Astrocyte (in vitro differentiated cells and primary cell): ENCODE data around the gene TNIK. TPM values are rescaled to one million over a fixed set of nuclear protein-coding genes. Genes with fewer than 3 reads are reported as not detected.

Experiments
- DNase-seq: peaks from one replicate; pipeline ENCODE4 v3.0.0-alpha.2; 2010; ENCODE audit warnings: low read depth
- FAIRE-seq: peaks from 2 replicates; lab custom pipeline; 2011; peaks lifted over from hg19 to GRCh38; lab: Jason Lieb, UNC
- H2AFZ ChIP-seq: 2 replicates; pipeline ENCODE4 v1.6.0; 2012; ENCODE audit warnings: low read depth, low read length, inconsistent platforms
- H3K27ac ChIP-seq: 2 replicates; pipeline ENCODE4 v1.5.1; 2011; ENCODE audit warnings: low read depth, low read length, inconsistent platforms
- H3K27me3 ChIP-seq: 2 replicates; pipeline ENCODE4 v1.6.0; 2011; ENCODE audit warnings: low read length, inconsistent platforms; ENCODE audit not compliant: insufficient read depth
- H3K36me3 ChIP-seq: 2 replicates; pipeline ENCODE4 v1.5.1; 2011; ENCODE audit warnings: low read length, inconsistent platforms; ENCODE audit not compliant: insufficient read depth
- H3K4me1 ChIP-seq: 2 replicates; pipeline ENCODE4 v1.5.1; 2011; ENCODE audit warnings: low read length, inconsistent platforms; ENCODE audit not compliant: insufficient read depth
- H3K4me2 ChIP-seq: 2 replicates; pipeline ENCODE4 v1.6.0; 2012; ENCODE audit warnings: low read length, inconsistent platforms
- H3K4me3 ChIP-seq: 2 replicates; pipeline ENCODE4 v1.5.1; 2011; ENCODE audit warnings: low read depth, mild to moderate bottlenecking, low read length, inconsistent platforms; ENCODE audit not compliant: insufficient read depth
- H3K79me2 ChIP-seq: 2 replicates; pipeline ENCODE4 v1.6.0; 2012; ENCODE audit warnings: mild to moderate bottlenecking, low read length, inconsistent platforms; ENCODE audit not compliant: insufficient read depth
- H3K9ac ChIP-seq: 2 replicates; pipeline ENCODE4 v1.6.0; 2012; ENCODE audit warnings: mild to moderate bottlenecking, low read length, inconsistent platforms
- H3K9me3 ChIP-seq: 2 replicates; pipeline ENCODE4 v1.5.1; 2012; ENCODE audit warnings: low read depth, mild to moderate bottlenecking, low read length, inconsistent platforms; ENCODE audit not compliant: insufficient read depth
- H4K20me1 ChIP-seq: 2 replicates; pipeline ENCODE4 v1.6.0; 2012; ENCODE audit warnings: low read length, inconsistent platforms; ENCODE audit not compliant: insufficient read depth
- H3K27ac Mint-ChIP-seq: one replicate; pipeline ENCODE4 v1.8.0; 2021; ENCODE audit warnings: mild to moderate bottlenecking, mixed read lengths; ENCODE audit not compliant: unreplicated experiment
- H3K27me3 Mint-ChIP-seq: one replicate; pipeline ENCODE4 v1.8.0; 2021; ENCODE audit warnings: low read depth, mixed read lengths; ENCODE audit not compliant: unreplicated experiment
- H3K36me3 Mint-ChIP-seq: one replicate; pipeline ENCODE4 v1.8.0; 2021; ENCODE audit warnings: low read depth, mixed read lengths; ENCODE audit not compliant: unreplicated experiment
- H3K4me1 Mint-ChIP-seq: one replicate; pipeline ENCODE4 v1.8.0; 2021; ENCODE audit warnings: low read depth, mixed read lengths; ENCODE audit not compliant: unreplicated experiment
- H3K4me3 Mint-ChIP-seq: one replicate; pipeline ENCODE4 v1.8.0; 2021; ENCODE audit warnings: mild to moderate bottlenecking, moderate library complexity, mixed read lengths; ENCODE audit not compliant: unreplicated experiment
- H3K9me3 Mint-ChIP-seq: one replicate; pipeline ENCODE4 v1.8.0; 2021; ENCODE audit warnings: mild to moderate bottlenecking, mixed read lengths; ENCODE audit not compliant: unreplicated experiment
- CTCF ChIP-seq: IDR thresholded peaks from 2 replicates; pipeline ENCODE4 v1.5.1; 2011; ENCODE audit warnings: low read depth, mild to moderate bottlenecking, inconsistent platforms, low read length, moderate library complexity; ENCODE audit not compliant: insufficient read depth
- EZH2 ChIP-seq: IDR thresholded peaks from 2 replicates; pipeline ENCODE4 v1.6.1; 2012; ENCODE audit warnings: mild to moderate bottlenecking, low read length, inconsistent platforms; ENCODE audit not compliant: insufficient read depth
- total RNA-seq: library from RNA; stranded (reverse); gene quantifications from 2 replicates; pipeline ENCODE4 v1.2.1, GENCODE V29; 2021

TNIK gene
- total RNA-seq, 1 donor from 2014 or later, result 70.0 TPM

GRCh38 chr3:171363202-171363601, 97.0 kb downstream of the TNIK start:
- Mint-ChIP-seq H3K4me1 (peaks cover 16% of the 10 kb centered on the region), H3K4me3 (no peak overlapping the region), H3K27me3 (no peaks in the 10 kb centered on the region), H3K27ac (no peak overlapping the region), H3K36me3 (no peaks in the 10 kb centered on the region), H3K9me3 (no peaks in the 10 kb centered on the region)
- H3K36me3 ChIP-seq, result no peaks in the 10 kb centered on the region
- H4K20me1 ChIP-seq, result no peaks in the 10 kb centered on the region
- peaks cover 5% of the 10 kb centered on the region for H3K79me2 ChIP-seq
- H2AFZ ChIP-seq, result no peak overlapping the region
- no peak overlapping the region for H3K4me2 ChIP-seq
- H3K4me3 ChIP-seq, result no peak overlapping the region
- H3K9ac ChIP-seq, result no peak overlapping the region
- H3K9me3 ChIP-seq, result no peaks in the 10 kb centered on the region
- no peak overlapping the region for H3K27ac ChIP-seq
- no peaks in the 10 kb centered on the region for H3K4me1 ChIP-seq
- TF ChIP-seq CTCF (no peak), EZH2 (no peak)
- DNase-seq, result no peak
- no peaks in the 10 kb centered on the region for H3K27me3 ChIP-seq
- FAIRE-seq, result no peak

GRCh38 chr3:171362575-171362974, 97.6 kb downstream of the TNIK start:
- Mint-ChIP-seq H3K4me3 (no peak overlapping the region), H3K27me3 (no peaks in the 10 kb centered on the region), H3K9me3 (no peaks in the 10 kb centered on the region), H3K27ac (peak overlapping the region; percentile 50), H3K4me1 (peaks cover 16% of the 10 kb centered on the region), H3K36me3 (peaks cover 2% of the 10 kb centered on the region)
- no peak for FAIRE-seq
- no peak overlapping the region for H3K27ac ChIP-seq
- no peak for DNase-seq
- H3K4me2 ChIP-seq, result no peak overlapping the region
- H3K4me1 ChIP-seq, result no peaks in the 10 kb centered on the region
- H3K79me2 ChIP-seq, result peaks cover 5% of the 10 kb centered on the region
- H3K27me3 ChIP-seq, result no peaks in the 10 kb centered on the region
- no peaks in the 10 kb centered on the region for H4K20me1 ChIP-seq
- no peak overlapping the region for H2AFZ ChIP-seq
- H3K9me3 ChIP-seq, result no peaks in the 10 kb centered on the region
- H3K36me3 ChIP-seq, result no peaks in the 10 kb centered on the region
- TF ChIP-seq EZH2, result no peak
- no peak for TF ChIP-seq CTCF
- no peak overlapping the region for H3K9ac ChIP-seq
- no peak overlapping the region for H3K4me3 ChIP-seq

DNA sequence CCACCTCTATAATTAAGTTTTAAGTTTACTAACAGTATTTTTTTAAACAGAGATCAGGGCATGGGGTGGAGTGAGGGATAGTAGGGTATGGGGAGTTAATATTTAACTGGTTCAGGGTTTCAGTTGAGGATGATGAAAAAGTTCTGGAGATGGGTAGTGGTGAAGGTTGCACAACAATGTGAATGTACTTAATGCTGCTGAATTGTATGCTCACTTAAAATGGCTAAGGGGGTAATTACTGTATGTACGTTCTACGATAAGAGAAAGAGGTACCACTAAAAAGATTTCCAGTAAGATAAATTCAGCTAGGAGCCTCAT, 101.4 kb downstream of the TNIK start:
- no peak for FAIRE-seq
- no peak overlapping the region for H2AFZ ChIP-seq
- DNase-seq, result no peak
- peaks cover 9% of the 10 kb centered on the region for H3K4me1 ChIP-seq
- H3K27me3 ChIP-seq, result no peaks in the 10 kb centered on the region
- peaks cover 8% of the 10 kb centered on the region for H4K20me1 ChIP-seq
- no peaks in the 10 kb centered on the region for H3K9me3 ChIP-seq
- H3K27ac ChIP-seq, result no peak overlapping the region
- TF ChIP-seq EZH2 (no peak), CTCF (no peak)
- no peaks in the 10 kb centered on the region for H3K36me3 ChIP-seq
- peaks cover 38% of the 10 kb centered on the region for H3K4me1 Mint-ChIP-seq
- H3K9ac ChIP-seq, result no peak overlapping the region
- H3K27me3 Mint-ChIP-seq, result no peaks in the 10 kb centered on the region
- peaks cover 5% of the 10 kb centered on the region for H3K36me3 Mint-ChIP-seq
- no peaks in the 10 kb centered on the region for H3K9me3 Mint-ChIP-seq
- H3K79me2 ChIP-seq, result peaks cover 5% of the 10 kb centered on the region
- H3K4me3 ChIP-seq, result no peak overlapping the region
- no peak overlapping the region for H3K4me3 Mint-ChIP-seq
- H3K27ac Mint-ChIP-seq, result peak overlapping the region; percentile 83
- no peak overlapping the region for H3K4me2 ChIP-seq
